GM23338 (cell line): Measurements from ENCODE around the gene CUBN. TPM values are rescaled to one million over a fixed set of nuclear protein-coding genes. Genes with fewer than 3 reads are reported as not detected.

Experiments used
- EZH2 ChIP-seq: fragments of 200-600 bp; sonication (generic); IDR thresholded peaks from one replicate; pipeline ENCODE4 v1.8.0; 2017; ENCODE audit warnings: antibody characterized with exemption, mild to moderate bottlenecking, low read depth; ENCODE audit not compliant: unreplicated experiment
- EZH2phosphoT487 ChIP-seq: fragments of 200-600 bp; sonication (generic); IDR thresholded peaks from one replicate; pipeline ENCODE4 v1.8.1; 2018; ENCODE audit warnings: antibody characterized with exemption; ENCODE audit not compliant: unreplicated experiment
- REST ChIP-seq: IDR thresholded peaks from one replicate; pipeline ENCODE4 v1.6.1; 2018; ENCODE audit warnings: antibody characterized with exemption; ENCODE audit not compliant: unreplicated experiment
- STAT1 ChIP-seq: IDR thresholded peaks from one replicate; pipeline ENCODE4 v1.6.1; 2016; ENCODE audit warnings: antibody characterized with exemption; ENCODE audit not compliant: unreplicated experiment
- ZNF114 ChIP-seq: fragments of 250-450 bp; sonication (Bioruptor Pico); IDR thresholded peaks from 2 replicates; pipeline ENCODE4 v1.5.0; 2020; ENCODE audit warnings: mild to moderate bottlenecking, moderate library complexity
- ZNF462 ChIP-seq: fragments of 250-450 bp; sonication (Bioruptor Pico); IDR thresholded peaks from 2 replicates; pipeline ENCODE4 v1.5.0; 2020; ENCODE audit warnings: mild to moderate bottlenecking, moderate library complexity
- polyA plus RNA-seq: library from polyadenylated mRNA; unstranded; fragments of >200 nt; fragmentation: Nextera tagmentation; extraction: Ambion mirVana; gene quantifications from 2 replicates; pipeline ENCODE4 v1.2.1, GENCODE V29; 2016
- total RNA-seq: library from RNA; depleted of rRNA; stranded (reverse); fragments of >200 nt; shearing (Covaris generic); gene quantifications from 2 replicates; pipeline ENCODE4 v1.2.3, GENCODE V29; 2014

Gene CUBN
- total and polyA plus RNA-seq, 2 experiments from 2014 or later, result 0.06 to 1.8 TPM

DNA sequence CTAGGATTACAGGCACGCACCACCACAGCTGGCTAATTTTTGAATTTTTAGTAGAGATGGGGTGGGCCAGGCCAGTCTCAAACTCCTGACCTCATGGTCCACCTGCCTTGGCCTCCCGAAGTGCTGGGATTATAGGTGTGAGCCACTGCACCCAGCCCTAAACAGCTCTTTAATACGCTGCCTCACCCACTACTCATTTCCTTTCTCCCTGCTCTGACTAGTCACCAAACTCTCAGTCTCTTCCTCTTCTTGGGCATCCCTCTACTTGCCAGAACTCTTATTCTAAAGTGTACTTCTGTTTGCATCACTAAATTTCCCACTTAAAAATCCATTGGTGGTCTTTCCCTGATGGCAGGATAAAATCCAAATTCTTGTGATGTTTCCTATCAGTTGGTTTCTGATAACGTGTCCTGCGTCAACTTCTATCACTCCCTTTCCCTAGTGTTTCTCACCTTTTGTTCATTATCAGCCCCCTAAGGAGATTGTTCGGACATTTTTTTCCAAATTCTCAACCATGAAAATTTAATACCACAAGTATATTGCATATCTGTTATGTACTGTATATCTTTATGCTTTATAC lies 124.7 kb downstream of the CUBN start (continued):
- TF ChIP-seq ZNF462 (CRISPR knock-in tag), result no peak
- TF ChIP-seq ZNF114, result no peak
- no peak for TF ChIP-seq STAT1
- no peak for TF ChIP-seq REST
- no peak for TF ChIP-seq EZH2phosphoT487
- TF ChIP-seq EZH2, result no peak
